ENCODE data around the gene RCOR1.
"Not testable (repeated sequence)": the region's sequence is repeated elsewhere in the genome, so short reads cannot be mapped to it uniquely, and the experiment has no call there.

RCOR1 gene

DNA sequence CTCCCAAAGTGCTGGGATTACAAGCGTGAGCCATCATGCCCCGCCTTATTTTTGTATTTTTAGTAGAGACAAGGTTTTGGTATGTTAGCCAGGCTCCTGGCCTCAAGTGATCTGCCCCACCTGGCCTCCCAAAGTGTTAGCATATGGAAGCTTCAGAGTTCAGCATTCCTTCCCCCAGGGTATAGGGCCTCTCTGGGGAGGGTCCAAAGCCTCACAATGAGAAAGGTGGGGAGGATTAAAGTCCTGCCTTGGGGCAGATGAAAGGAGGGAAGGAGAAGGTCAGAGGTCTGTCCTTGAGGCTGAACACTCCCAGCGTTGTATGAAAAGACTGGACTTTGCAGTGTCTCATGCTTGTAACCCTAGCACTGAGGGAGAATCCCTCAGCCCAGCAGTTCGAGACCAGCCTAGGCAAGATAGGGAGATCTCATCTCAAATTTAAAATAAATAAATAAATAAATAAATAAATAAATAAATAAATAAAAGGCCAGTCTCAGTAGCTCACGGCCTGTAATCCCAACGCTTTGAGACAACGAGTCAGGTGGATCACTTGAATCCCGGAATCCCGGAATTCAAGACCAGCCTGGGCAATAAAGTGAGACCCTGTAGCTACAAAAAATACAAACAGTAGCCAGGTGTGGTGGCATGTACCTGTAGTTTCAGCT is 22.0 kb upstream of the RCOR1 start:
- no peak for DNase-seq

DNA sequence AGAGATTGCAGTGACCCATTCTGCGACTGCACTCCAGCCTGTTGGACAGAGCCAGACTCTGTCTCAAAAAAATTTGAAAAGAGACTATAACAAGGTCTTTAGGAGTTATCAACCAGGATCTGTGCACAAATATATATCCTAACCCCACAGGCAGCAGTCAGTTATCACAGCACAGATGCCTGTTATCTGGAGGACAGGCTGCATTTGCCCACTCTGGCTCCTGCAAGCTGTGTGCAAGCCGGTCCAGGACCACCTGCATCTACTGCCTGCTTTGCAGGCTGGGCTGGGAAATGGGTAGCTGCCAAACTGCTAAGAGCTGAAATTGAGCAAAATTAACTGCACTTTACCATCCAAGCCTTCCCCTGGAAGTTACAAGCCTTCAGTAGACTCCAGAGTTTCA is 21.4 kb upstream of the RCOR1 start:
- DNase-seq = no peak

DNA sequence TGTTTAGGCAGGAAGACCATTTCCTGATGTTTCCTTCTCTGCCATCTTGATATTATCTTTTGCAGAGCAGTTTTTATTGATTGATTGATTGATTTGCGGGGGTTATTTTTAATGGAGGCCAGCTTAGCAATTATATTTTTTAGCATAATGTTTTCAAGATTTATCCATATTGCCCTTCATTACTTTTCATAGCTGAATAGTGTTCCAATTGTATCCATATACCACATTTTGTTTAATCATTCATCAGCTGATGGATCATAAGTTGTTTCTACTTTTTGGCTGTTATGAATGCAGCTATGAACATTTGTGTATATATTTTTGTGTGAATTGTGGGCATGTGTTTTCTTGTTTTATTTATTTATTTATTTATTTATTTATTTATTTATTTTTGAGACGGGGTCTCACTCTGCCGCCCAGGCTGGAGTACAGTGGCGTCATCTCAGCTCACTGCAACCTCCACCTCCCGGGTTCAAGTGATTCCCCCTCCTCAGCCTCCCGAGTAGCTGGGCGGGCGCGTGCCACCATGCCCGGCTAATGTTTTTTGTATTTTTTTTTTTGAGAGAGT is 20.9 kb upstream of the RCOR1 start:
- DNase-seq = no peak

DNA sequence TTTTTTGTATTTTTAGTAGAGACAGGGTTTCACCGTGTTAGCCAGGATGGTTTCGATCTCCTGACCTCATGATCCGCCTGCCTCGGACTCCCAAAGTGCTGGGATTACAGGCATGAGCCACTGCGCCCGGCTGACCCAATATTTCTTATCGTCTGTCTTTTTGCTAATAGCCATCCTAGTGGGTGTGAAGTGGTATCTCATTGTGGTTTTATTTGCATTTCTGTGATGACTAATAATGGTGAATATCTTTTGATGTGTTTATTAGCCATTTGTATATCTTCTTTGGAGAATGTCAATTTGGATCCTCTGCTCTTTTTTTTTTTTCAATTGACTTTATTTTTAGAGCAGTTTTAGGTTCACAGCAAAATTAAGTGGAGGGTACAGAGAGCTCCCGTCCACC is 19.3 kb upstream of the RCOR1 start:
- not testable (repeated sequence) for DNase-seq

DNA sequence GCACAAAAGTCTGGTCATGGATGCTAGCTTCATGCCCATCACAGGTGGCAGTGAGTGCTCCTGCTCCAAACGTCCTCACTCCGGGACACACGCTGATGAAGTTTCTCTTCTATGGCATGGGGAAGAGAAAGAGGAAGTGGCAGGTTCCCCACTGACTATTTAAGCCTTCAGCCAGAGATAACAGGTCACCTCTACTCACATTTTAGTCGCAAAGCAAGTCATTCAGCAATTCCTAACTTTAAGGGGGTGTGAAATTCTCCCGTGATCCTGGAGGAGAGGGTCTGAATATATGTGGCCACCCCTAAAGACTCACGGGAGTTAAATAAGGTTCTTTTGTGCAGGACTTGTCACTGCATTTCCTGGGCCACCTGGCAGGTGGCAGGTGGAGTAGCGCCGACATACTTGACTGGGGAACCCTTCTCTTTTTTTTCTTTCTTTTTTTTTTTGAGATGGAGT is 18.8 kb upstream of the RCOR1 start:
- no peak for DNase-seq

DNA sequence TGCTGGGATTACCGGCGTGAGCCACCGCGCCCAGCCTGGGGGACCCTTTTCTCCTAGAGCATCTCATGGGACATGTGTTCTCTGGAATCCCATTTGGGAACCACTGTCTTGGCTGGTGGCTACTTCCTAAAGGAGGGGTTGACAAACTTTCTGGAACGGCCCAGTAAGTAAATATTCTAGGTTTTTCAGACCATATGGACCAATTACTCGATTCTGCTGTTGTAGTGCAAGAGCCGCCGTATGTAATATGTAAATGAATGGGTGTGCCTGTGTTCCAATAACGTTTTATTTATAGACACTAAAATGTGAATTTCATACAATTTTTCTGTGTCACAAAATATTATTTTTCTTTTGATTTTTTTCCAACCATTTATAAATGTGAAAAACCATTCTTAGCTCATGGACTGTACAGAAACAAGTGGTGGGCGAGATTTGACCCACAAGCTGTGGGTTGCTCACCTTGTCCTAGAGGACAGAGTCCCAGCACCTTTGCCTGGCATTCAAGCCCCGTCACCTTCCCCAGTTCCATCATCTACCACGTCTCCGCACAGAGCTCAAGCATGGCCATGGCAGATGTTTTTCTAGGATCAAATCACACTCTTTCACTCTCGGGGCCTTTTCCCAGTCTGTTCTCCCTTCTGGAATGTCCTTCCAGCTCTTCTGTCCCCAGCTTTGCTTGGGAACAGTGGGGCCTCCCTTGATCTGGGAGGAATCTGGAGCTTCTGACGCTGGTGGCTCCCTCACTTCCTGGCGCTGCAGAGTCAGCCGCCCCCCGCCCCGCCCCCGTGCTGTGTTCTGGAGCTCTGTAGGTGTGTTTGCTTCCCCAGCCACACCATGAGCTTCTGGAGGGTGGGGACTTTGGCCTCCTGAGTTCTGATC is 17.9 kb upstream of the RCOR1 start:
- DNase-seq = no peak

DNA sequence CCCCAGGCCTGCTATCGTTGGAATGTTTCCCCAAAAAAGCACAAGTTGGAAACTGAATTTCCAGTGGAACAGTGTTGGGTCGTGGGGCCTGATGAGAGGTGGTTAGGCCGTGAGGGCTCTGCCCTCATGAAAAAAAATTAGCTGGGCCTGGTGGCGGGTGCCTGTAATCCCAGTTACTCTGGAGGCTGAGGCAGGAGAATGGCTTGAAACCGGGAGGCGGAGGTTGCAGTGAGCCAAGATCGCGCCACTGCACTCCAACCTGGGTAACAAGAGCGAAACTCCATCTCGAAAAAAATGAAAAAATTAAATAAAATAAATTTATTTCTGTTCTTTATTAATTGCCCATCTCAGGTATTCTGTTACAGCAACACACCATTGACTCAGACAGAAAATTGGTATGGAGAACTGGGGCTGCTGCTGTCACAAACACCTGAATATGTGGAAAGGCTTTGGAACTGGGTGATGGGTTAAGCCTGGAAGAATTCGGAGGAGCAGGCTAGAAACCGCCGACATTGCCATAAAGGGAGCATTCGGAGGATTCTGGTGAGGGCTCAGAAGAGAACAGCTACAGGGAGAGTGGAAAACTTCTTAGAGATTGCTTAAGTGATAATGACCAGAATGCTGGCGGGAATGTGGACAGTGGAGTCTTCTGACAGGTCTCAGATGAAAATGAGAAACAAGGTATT is 17.1 kb upstream of the RCOR1 start:
- no peak for DNase-seq

DNA sequence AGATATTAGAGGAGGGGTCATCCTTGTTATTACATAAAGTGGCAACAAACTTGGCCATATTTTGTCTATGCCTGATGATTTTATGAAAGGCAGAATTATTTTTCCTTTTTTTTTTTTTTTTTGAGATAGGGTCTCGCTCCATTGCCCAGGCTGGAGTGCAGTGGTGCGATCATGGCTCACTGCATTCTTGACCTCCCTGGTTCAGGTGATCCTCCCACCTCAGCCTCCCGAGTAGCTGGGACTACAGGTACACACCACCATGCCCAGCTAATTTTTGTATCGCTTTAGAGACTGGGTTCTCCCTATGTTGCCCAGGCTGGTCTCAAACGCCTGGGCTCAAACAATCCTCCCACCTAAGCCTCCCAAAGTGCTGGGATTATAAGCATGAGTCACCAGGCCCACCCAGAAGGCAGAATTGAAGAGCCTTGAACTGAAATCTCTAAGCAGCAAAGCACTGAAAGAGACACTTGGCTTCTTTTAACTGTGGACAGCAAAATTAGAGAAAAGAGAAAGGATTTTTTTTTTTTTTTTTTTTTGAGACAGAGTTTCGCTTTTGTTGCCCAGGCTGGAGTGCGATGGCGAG is 16.5 kb upstream of the RCOR1 start:
- not testable (repeated sequence) for DNase-seq

DNA sequence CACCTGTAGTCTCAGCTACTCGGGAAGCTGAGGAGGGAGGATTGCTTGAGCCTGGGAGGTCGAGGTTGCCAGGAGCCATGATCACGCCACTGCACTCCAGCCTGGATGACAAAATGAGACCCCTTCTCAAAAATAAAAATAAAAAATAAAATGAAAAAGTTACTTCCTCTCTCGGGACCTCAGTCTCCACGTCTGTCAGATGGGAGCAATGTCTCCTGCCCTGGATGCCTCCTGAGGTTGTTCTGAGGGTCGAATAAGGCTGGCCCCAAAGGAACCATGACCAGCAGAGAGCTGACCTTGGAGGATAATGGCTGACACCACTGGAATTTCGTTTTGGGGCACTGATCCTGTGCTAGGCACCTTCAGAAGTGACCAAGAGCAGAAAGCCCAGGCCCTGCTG is 13.6 kb upstream of the RCOR1 start:
- DNase-seq = no peak

DNA sequence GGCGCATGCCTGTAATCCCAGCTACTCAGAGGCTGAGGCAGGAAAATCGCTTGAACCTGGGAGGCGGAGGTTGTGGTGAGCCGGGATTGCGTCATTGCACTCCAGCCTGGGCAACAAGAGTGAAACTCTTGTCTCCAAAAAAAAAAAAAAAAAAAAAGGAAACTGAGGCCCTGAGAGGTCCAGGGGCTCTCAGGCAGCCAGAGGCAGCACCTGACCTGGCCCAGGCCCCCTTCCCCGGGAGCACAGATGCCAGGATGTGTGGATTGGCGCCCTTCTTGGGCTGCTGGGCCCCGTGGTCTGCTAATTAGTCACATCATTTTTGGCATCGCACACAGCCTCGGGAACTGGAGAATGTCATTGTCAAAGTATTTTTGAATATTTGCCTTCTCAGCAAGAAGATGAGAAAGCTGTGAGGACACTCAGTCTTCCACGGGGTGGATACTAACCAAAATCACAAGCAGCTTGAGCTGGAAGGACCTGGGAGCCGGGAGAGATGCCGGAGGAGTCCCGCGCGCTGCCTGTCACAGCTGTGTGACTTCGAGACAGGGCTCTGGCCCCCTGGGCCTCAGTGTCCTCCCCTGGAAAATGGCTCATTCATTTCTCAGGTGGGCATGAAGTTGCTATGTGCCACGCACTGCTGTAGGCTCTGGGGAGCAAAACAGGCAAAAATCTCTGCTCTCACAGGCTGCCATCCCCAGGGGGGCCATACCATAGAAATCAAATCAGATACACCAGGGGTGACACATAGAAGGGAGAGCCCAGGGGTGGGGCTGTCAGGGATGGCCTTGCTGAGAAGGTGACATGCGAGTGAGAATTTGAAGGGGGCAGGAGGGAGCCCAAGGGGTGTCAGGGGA is 12.5 kb upstream of the RCOR1 start:
- DNase-seq = no peak

DNA sequence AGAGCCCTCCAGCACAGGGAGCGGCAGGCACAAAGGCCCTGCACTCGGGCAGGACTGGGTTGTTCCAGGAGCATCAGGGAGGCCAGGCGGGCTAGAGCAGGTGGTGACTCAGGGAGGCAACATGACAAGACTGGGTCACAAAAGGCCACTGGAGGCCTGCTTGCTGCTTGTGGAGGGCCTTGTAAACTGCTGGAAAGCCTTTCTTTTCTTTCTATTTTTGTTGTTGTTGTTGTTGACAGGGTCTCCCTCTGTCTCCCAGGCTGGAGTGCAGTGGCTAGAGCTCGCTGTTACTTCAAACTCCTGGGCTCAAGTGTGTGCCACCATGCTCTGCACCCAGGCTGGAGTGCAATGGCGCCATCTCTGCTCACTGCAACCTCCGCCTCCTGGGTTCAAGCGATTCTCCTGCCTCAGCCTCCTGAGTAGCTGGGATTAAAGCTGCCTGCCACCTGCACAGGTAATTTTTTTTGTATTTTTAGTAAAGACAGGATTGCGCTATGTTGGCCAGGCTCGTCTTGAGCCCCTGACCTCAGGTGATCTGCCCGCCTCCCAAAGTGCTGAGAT is 11.8 kb upstream of the RCOR1 start:
- DNase-seq = no peak

DNA sequence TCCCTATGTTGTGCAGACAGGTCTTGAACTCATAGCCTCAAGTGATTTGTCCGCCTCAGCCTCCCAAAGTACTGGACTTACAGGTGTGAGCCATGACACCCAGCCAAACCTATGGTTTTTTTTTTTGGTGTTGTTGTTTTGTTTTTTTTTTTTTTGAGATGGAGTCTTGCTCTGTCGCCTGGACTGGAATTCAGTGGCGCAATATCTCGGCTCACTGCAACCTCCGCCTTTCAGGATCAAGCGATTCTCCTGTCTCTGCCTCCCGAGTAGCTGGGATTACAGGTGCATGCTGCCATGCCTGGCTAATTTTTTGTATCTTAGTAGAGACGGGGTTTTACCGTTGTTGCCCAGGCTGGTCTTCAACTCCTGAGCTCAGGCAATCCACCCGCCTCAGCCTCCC is 11.3 kb upstream of the RCOR1 start:
- DNase-seq = no peak

DNA sequence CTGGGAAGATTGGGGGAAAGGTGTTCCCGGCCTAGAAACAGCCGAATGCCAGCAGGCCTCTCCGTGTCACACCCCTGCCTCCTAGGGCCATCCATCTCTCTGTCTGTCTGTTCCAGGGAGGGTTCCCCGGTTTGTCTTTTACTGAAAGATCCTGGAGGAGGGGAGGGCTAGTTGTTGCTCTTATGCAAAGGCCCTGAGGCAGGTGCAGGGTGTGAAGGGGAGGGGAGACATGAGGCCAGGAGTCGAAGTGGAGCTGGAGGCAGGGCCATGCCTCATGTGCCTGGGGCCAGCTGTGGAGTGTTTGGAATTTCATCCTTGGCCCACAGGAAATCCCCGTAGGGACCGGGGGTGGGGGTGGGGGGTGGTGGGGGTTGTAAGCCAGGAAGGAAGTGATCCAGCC is 8.7 kb upstream of the RCOR1 start:
- DNase-seq = no peak

DNA sequence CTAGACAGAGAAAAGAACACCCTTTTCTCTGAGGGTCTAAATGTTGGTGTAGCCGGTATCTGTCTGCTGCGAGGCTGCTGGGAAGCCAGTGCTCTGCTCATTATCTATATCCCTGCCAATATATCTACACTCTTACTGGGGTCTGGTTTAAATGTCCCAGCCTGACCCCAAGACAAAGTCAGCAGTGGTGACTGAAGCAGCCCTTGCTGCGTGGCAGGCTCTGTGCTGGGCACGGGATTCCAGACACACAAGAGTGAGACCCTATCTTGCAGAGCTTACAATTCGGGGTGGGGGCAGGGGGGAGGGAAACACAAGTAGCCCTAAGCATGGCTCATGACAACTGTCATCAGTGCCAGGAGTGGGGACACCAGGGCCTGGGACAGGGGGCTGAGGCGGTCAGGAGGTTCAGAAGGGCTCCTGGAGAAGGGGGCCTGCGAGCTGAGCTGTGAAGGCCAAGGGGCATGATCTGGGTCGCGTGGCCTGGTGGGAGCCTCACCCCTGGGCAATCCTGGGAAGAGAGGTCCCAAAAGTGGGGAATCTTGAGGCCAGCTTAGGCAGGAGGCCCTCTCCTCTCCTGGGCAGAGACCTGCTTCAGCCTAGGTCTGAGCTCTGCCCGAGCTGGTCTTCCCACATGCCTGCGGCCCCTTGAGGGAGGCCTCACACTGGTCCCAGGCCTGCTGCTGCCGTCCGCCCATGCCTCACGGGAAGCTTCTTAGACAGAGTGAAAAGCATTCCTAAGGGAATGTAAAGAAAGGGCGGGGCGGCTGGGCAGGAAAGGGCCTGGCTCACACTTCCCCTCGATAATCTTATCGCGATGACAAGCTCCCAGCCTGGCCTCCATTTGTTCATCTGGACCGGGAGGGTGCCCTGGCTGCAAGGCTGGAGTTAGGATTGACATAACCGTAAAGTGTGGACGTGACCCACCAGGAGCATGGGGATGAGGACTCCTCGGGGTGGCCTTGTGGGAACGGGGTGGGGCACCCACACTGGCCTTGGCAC is 7.3 kb upstream of the RCOR1 start:
- no peak for DNase-seq

DNA sequence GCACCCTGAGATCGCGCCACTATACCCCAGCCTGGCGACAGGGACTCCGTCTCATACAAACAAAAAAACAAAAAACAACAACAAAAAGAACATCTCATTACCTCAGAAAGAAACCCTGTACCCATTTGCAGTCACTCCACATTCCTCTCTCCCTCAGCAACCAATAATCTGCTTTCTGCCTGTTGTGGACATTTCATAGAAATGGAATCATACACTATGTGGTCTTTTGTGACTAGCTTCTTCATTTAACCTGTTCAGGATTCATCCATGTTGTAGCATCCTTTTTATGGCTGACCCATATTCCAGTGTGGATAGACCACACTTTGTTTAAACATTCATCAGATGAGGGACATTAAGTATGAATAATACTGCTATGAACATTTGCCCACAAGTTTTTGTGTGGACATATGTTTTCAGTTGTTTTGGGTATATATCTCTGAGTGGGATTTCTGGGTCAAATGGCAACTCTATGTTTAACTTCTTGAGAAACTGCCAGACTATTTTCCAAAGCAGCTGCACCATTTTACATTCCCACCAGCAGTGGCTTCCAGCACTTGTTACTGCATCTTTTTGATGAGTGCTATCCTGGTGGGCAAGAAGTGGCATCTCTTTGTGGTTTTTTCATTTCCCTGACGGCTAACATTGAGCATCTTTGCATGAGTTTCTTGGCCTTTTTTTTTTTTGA is 5.9 kb upstream of the RCOR1 start:
- DNase-seq = no peak

DNA sequence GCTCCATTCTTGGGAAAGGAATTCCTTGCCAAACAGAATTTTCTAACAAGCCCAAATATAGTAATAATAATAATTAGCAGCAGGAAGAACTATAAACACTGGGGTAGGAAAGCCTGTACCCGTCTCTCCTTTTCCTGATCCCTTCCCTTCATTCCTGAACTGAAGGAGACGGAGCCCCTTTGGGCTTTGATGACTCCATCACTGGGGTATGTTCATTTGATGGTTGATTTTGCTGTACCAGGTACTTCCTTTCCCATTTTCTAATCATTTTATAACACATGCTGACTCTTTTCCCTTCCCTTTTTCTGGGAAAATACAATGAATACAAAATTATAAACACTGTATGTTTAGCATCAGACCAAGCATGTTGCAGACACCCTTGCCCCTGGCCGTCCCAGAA is 3.6 kb upstream of the RCOR1 start:
- no peak for DNase-seq

DNA sequence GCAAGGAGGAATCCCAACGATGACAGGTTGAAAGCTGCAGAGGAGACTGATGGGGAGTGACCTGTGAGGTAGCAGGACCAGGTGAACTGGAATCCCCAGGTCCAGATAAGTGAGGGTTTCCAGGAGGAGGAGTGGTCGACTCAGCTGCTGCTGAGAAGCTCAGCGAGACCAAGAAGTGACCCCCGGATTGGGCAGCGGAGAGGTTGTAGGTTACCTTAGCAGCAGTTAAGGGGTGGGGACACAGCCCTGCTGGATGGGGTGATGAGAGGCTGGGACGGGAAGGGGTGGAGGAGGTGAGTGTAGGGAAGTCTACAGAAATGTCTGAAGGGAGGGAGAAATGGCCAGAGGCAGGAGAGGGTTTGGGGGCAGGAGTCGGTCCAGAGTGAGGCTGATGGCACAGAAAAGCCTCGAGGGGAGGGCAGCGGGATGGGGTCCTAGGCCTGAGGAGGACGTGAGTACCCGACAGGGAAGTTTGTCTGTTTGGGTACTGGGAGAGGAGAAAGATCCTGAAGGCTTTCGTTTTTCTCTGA is 2.6 kb upstream of the RCOR1 start:
- DNase-seq = no peak

DNA sequence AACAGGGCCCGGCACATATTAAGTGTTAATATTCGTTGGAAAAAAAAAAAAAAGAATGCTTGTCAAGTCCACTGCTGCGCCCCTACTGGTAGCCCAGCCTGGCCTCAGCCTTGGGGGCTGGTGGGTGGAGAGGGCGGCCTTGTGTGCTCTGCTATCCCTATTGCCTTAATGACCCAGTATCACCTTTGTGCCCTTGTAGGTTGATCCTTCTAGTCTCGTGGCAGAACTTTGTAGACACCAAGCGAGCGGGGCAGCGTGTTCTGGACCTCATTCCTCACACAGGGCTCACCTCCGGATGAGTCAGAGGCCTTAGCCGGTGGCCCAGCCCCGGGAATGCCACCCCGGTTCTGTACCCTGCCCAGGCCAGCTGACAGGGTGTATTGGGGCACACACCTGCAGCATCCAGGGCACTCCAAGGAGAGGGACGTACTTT is 1.8 kb upstream of the RCOR1 start:
- peak in 1 of 58 donors; percentile 12 for DNase-seq
